ENCODE results near the gene EEFSEC. TPM values are rescaled to one million over a fixed set of nuclear protein-coding genes. Genes with fewer than 3 reads are reported as not detected.
A peak's percentile ranks its signal among the peaks of the same experiment; 100 is the strongest.

The EEFSEC gene
- total RNA-seq, 1 donor, result 5.1 TPM

DNA sequence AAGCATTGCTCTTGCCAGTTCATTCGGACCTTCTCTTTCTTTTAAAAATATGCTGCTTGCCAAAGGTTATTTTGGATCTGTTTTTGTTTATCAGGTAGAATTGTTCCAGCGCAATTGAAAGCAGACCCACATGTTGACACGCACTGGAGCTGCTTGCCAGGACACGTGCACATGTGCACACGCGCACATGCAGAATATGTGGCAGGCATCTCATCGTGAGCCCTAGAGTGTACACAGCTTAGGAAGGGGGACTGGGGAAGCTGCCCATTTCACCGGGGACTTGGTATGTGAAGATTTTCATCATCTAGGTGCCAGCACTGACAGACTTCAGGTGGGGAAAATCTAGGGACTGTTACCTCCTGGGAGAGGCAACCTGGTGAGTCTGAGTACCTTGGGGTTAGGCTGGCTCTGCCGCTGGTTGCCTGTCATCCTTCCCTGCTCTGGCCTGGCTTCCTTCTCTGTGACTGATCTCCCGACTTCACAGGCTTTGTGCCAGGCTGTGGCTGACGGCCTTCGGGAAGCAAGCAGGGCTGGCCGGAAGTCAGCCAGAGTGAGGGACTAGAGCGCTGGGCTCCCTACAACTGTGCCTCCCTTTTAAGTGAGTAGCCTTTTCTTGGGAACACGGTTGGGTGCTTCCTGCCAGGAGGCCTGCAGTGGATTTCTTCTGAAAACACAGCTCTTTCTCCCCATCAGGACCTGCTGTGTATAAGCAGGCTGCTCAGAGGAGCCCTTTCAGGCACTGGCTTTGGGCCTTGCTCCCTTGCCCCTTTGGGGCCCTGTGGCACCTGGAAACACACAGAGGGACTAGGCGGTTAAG is 129.3 kb downstream of the EEFSEC start:
- Histone ChIP-seq H3K4me1 (ENCODE audit: insufficient read depth, low read length) (peaks cover 28% of the 10 kb centered on the region), H3K4me2 (ENCODE audit: insufficient read depth, low read length) (peak overlapping the region; percentile 29), H3K9me3 (ENCODE audit: low read depth, low read length) (no peaks in the 10 kb centered on the region), H3K4me3 (ENCODE audit: insufficient read depth, low read length) (no peak overlapping the region), H3K36me3 (ENCODE audit: insufficient read depth, low read length) (no peaks in the 10 kb centered on the region), H3K27ac (ENCODE audit: low read depth, low read length) (no peak overlapping the region), H4K20me1 (ENCODE audit: insufficient read depth, low read length) (no peaks in the 10 kb centered on the region), H2AFZ (ENCODE audit: low read length) (peak overlapping the region; percentile 85), H3K79me2 (ENCODE audit: insufficient read depth, low read length) (no peaks in the 10 kb centered on the region), H3K27me3 (ENCODE audit: insufficient read depth, low read length) (no peaks in the 10 kb centered on the region)
- peak; percentile 90 for DNase-seq (ENCODE audit: insufficient read length, low spot score, missing footprints)
- TF ChIP-seq, protein P1, sequence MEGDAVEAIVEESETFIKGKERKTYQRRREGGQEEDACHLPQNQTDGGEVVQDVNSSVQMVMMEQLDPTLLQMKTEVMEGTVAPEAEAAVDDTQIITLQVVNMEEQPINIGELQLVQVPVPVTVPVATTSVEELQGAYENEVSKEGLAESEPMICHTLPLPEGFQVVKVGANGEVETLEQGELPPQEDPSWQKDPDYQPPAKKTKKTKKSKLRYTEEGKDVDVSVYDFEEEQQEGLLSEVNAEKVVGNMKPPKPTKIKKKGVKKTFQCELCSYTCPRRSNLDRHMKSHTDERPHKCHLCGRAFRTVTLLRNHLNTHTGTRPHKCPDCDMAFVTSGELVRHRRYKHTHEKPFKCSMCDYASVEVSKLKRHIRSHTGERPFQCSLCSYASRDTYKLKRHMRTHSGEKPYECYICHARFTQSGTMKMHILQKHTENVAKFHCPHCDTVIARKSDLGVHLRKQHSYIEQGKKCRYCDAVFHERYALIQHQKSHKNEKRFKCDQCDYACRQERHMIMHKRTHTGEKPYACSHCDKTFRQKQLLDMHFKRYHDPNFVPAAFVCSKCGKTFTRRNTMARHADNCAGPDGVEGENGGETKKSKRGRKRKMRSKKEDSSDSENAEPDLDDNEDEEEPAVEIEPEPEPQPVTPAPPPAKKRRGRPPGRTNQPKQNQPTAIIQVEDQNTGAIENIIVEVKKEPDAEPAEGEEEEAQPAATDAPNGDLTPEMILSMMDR (IDR thresholded peaks at IDR 0.05; ENCODE audit: extremely low read depth, low read depth, low read length), result no peak

DNA sequence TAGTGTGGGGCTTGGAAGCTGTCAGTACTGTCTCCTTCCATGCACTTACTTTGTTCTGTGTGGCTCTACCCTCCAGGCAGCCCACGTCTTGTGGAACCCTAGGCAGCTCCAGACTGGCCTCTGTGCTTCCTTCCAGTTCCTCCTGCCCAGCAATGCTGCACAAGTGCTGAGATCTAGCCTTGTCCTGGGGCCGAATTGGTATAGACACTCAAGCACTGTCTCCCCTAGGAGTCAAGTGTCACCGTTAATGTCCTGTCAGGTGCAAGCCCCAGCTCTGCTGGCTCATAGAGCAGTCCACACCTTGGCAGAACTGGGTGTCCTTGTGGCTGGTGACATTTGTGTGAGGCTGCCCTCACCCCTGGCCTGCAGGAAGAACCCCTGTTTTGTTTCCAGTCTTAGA is 130.1 kb downstream of the EEFSEC start:
- H3K4me2 ChIP-seq (ENCODE audit: insufficient read depth, low read length), result no peak overlapping the region
- TF ChIP-seq, protein P1 (IDR thresholded peaks at IDR 0.05; ENCODE audit: extremely low read depth, low read depth, low read length), result no peak
- no peaks in the 10 kb centered on the region for H3K27me3 ChIP-seq (ENCODE audit: insufficient read depth, low read length)

DNA sequence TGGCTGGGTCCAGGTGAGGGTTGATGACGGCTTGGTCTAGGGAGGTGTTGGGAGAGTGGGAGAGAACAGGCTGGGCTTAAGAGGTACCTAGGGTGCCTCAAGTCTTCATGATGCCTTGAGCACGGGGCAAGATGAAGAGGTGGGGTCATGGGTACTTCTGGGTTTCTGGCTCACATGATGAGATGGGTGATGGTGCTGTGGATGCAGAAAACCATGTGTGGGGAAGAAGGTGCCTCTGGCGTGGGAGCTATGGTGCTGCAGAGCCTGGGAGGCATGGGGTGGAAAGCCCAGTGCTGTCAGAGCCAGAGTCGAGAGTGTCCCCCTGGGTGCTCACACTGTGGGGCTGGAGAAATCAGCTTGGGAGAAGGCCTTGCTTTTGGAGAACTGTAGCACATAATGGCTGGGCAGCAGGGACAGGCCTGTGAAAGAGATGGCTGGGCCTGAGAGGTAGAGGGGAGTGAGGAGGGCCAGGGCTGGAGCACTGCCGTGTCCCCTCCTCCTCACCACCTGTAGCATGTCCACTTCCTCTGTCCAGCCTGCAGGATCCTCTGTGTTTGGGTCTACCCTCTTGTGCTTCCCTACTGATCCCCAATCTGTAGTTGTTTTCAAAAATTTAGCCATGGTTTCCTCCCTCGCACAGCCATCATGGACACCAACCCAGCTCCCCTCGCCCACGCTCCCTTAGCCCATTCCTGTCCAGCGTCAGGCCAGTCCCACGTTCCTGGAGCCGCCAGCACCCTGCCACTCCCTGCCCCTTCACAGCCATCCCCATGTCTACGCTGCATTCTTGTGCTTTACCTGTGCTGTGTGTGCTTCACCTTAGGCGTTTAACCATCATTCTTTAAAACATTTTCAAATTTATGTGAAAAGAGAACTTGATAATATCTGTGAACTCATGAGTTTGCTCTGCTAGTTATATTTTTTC is 132.0 kb downstream of the EEFSEC start:
- Histone ChIP-seq H3K36me3 (ENCODE audit: insufficient read depth, low read length) (no peaks in the 10 kb centered on the region), H3K4me3 (ENCODE audit: insufficient read depth, low read length) (no peak overlapping the region), H3K4me2 (ENCODE audit: insufficient read depth, low read length) (no peak overlapping the region), H3K27me3 (ENCODE audit: insufficient read depth, low read length) (no peaks in the 10 kb centered on the region), H3K4me1 (ENCODE audit: insufficient read depth, low read length) (peaks cover 9% of the 10 kb centered on the region), H3K27ac (ENCODE audit: low read depth, low read length) (no peak overlapping the region), H2AFZ (ENCODE audit: low read length) (no peak overlapping the region), H3K79me2 (ENCODE audit: insufficient read depth, low read length) (no peaks in the 10 kb centered on the region), H3K9me3 (ENCODE audit: low read depth, low read length) (no peaks in the 10 kb centered on the region), H4K20me1 (ENCODE audit: insufficient read depth, low read length) (no peaks in the 10 kb centered on the region)
- no peak for DNase-seq (ENCODE audit: insufficient read length, low spot score, missing footprints)
- TF ChIP-seq, protein P1 (IDR thresholded peaks at IDR 0.05; ENCODE audit: extremely low read depth, low read depth, low read length), result no peak

More for the DNA sequence above, 130.1 kb downstream of the EEFSEC start:
- no peak for DNase-seq (ENCODE audit: insufficient read length, low spot score, missing footprints)
- no peaks in the 10 kb centered on the region for H3K79me2 ChIP-seq (ENCODE audit: insufficient read depth, low read length)
- no peak overlapping the region for H3K4me3 ChIP-seq (ENCODE audit: insufficient read depth, low read length)
- H3K36me3 ChIP-seq (ENCODE audit: insufficient read depth, low read length), result no peaks in the 10 kb centered on the region
- H4K20me1 ChIP-seq (ENCODE audit: insufficient read depth, low read length), result no peaks in the 10 kb centered on the region
- no peaks in the 10 kb centered on the region for H3K9me3 ChIP-seq (ENCODE audit: low read depth, low read length)
- H3K27ac ChIP-seq (ENCODE audit: low read depth, low read length), result no peak overlapping the region
- no peak overlapping the region for H2AFZ ChIP-seq (ENCODE audit: low read length)
- peaks cover 21% of the 10 kb centered on the region for H3K4me1 ChIP-seq (ENCODE audit: insufficient read depth, low read length)

DNA sequence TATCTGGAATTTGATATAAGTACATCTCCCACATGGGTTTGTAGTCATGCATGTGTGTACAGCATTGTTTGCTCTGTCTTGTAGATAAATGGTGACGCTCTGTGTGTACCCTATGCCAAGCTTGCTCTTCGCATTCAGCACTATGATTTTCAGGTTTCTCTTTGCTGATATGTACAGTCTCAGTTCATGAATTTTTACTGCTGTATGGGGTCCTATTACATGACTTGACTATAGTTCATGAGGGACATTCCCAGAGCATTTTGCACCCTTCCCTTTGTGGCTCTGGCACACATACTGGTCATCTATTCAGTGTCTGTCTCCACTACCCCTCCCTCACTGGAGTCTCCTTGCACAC is 132.7 kb downstream of the EEFSEC start:
- H2AFZ ChIP-seq (ENCODE audit: low read length), result no peak overlapping the region
- H3K27me3 ChIP-seq (ENCODE audit: insufficient read depth, low read length), result no peaks in the 10 kb centered on the region
- H3K9me3 ChIP-seq (ENCODE audit: low read depth, low read length), result no peaks in the 10 kb centered on the region
- H3K36me3 ChIP-seq (ENCODE audit: insufficient read depth, low read length), result no peaks in the 10 kb centered on the region
- H3K4me3 ChIP-seq (ENCODE audit: insufficient read depth, low read length), result no peak overlapping the region
- no peaks in the 10 kb centered on the region for H4K20me1 ChIP-seq (ENCODE audit: insufficient read depth, low read length)
- no peak overlapping the region for H3K4me2 ChIP-seq (ENCODE audit: insufficient read depth, low read length)
- H3K4me1 ChIP-seq (ENCODE audit: insufficient read depth, low read length), result peaks cover 9% of the 10 kb centered on the region
- no peak for DNase-seq (ENCODE audit: insufficient read length, low spot score, missing footprints)
- TF ChIP-seq, protein P1 (IDR thresholded peaks at IDR 0.05; ENCODE audit: extremely low read depth, low read depth, low read length), result no peak
- no peaks in the 10 kb centered on the region for H3K79me2 ChIP-seq (ENCODE audit: insufficient read depth, low read length)
- no peak overlapping the region for H3K27ac ChIP-seq (ENCODE audit: low read depth, low read length)
